Astrocyte of the spinal cord (primary cell): ENCODE results near the gene RAB39A.

Experiments
- DNase-seq: peaks from one replicate; pipeline ENCODE4 v3.0.0; 2011; ENCODE audit warnings: low read depth, low spot score
- H3K4me3 ChIP-seq: 2 replicates; pipeline ENCODE4 v1.5.1; 2011; ENCODE audit warnings: low read depth, mild to moderate bottlenecking, low read length, moderate library complexity
- in situ Hi-C: cut with HindIII; loops from 2 replicates; pipeline ENCODE4 v1.10.0; 2017; ENCODE audit warnings: low sequenced_read_pairs
- TF ChIP-seq, protein P1 (sequence below): IDR thresholded peaks from 2 replicates; pipeline ENCODE4 v1.5.1; 2012; ENCODE audit warnings: low read depth, mild to moderate bottlenecking, low read length, inconsistent platforms

RAB39A gene

DNA sequence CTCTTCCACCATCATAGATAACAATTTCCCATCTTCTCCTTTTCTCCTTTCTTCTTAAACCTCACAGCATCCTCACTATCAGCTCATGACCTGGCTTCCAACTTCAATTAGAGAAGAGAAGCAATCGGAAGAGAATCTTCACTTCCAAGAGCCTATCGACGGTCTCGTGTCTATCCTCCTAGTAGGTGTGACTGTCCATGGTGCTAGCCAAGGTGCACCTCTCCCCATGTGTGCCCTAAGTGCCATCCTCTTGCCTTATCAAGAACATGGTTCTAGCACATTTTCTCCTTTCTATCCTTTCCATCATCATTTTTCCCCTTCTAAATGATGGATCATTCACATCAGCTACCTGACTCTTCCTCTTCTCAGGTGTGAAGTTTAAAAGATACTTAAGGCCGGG, 75.4 kb downstream of the RAB39A start:
- in situ Hi-C loops = no loop called here
- DNase-seq = no peak
- TF ChIP-seq, protein P1, sequence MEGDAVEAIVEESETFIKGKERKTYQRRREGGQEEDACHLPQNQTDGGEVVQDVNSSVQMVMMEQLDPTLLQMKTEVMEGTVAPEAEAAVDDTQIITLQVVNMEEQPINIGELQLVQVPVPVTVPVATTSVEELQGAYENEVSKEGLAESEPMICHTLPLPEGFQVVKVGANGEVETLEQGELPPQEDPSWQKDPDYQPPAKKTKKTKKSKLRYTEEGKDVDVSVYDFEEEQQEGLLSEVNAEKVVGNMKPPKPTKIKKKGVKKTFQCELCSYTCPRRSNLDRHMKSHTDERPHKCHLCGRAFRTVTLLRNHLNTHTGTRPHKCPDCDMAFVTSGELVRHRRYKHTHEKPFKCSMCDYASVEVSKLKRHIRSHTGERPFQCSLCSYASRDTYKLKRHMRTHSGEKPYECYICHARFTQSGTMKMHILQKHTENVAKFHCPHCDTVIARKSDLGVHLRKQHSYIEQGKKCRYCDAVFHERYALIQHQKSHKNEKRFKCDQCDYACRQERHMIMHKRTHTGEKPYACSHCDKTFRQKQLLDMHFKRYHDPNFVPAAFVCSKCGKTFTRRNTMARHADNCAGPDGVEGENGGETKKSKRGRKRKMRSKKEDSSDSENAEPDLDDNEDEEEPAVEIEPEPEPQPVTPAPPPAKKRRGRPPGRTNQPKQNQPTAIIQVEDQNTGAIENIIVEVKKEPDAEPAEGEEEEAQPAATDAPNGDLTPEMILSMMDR = no peak
- H3K4me3 ChIP-seq = no peak overlapping the region

- DNase-seq = no peak
- no peak overlapping the region for H3K4me3 ChIP-seq
- TF ChIP-seq, protein P1 = no peak
- in situ Hi-C loops = no loop called here
These were observed 79.6 kb downstream of the RAB39A start for GRCh38 chr11:108007819-108008218.

GRCh38 chr11:108008656-108009496, 80.6 kb downstream of the RAB39A start, which contains the start of gene CUL5:
Gene CUL5 (plus strand): TSS chr11:108008898. CDS start chr11:108009349, 451 bp downstream.
- H3K4me3 ChIP-seq = peak within 1 kb of the TSS; percentile 93
- TF ChIP-seq, protein P1 = peak; percentile 85
- peak; percentile 94 for DNase-seq
- in situ Hi-C loops = no loop called here

- peak; percentile 25 for DNase-seq
- H3K4me3 ChIP-seq = peak overlapping the region; percentile 93
- TF ChIP-seq, protein P1 = no peak
- in situ Hi-C loops = no loop called here
These were observed 81.5 kb downstream of the RAB39A start for GRCh38 chr11:108009497-108010370.

- TF ChIP-seq, protein P1 = no peak
- H3K4me3 ChIP-seq = no peak overlapping the region
- DNase-seq = no peak
- in situ Hi-C loops = no loop called here
These were observed 84.0 kb downstream of the RAB39A start for GRCh38 chr11:108012139-108012725.
